Glutamatergic neuron (in vitro differentiated cells): Measurements from ENCODE around the gene LRP1. TPM values are rescaled to one million over a fixed set of nuclear protein-coding genes. Genes with fewer than 3 reads are reported as not detected.
A peak's percentile ranks its signal among the peaks of the same experiment; 100 is the strongest.

Experiments
- DNase-seq: peaks from one replicate; pipeline ENCODE4 v3.0.0; 2022
- H3K27ac Mint-ChIP-seq: one replicate; pipeline ENCODE4 v1.8.0; 2020; ENCODE audit warnings: mild to moderate bottlenecking, mixed read lengths, inconsistent platforms; ENCODE audit not compliant: unreplicated experiment
- H3K27me3 Mint-ChIP-seq: one replicate; pipeline ENCODE4 v1.8.0; 2020; ENCODE audit warnings: mild to moderate bottlenecking, moderate library complexity, mixed read lengths, inconsistent platforms; ENCODE audit not compliant: unreplicated experiment
- H3K36me3 Mint-ChIP-seq: one replicate; pipeline ENCODE4 v1.8.0; 2020; ENCODE audit warnings: mild to moderate bottlenecking, mixed read lengths, inconsistent platforms; ENCODE audit not compliant: unreplicated experiment
- H3K4me1 Mint-ChIP-seq: one replicate; pipeline ENCODE4 v1.8.0; 2020; ENCODE audit warnings: mild to moderate bottlenecking, low read depth, mixed read lengths, inconsistent platforms; ENCODE audit not compliant: unreplicated experiment
- H3K4me3 Mint-ChIP-seq: one replicate; pipeline ENCODE4 v1.8.0; 2020; ENCODE audit warnings: mild to moderate bottlenecking, mixed read lengths, inconsistent platforms; ENCODE audit not compliant: unreplicated experiment
- H3K9me3 Mint-ChIP-seq: one replicate; pipeline ENCODE4 v1.8.0; 2020; ENCODE audit warnings: mild to moderate bottlenecking, moderate library complexity, mixed read lengths, inconsistent platforms; ENCODE audit not compliant: unreplicated experiment
- CTCF ChIP-seq: fragments of 200-600 bp; sonication (generic); IDR thresholded peaks from one replicate; pipeline ENCODE4 v1.5.0; 2021; ENCODE audit not compliant: partially characterized antibody, unreplicated experiment
- total RNA-seq: library from RNA; stranded (reverse); fragmentation: NEBNext Ultra II Directional; extraction: Animal tissue kit (Norgen Biotek cat#: 25700); gene quantifications from one replicate; pipeline ENCODE4 v1.2.1, GENCODE V29; 2021; ENCODE audit not compliant: unreplicated experiment

Gene LRP1
- total RNA-seq, 1 donor from 2014 or later = 125 TPM

- peaks cover 27% of the 10 kb centered on the region for H3K4me1 Mint-ChIP-seq
- H3K27me3 Mint-ChIP-seq = peaks cover 30% of the 10 kb centered on the region
Measured at GRCh38 chr12:57229046-57229633, 100.9 kb downstream of the LRP1 start.

GRCh38 chr12:57229634-57230380, 101.5 kb downstream of the LRP1 start, which contains the start of gene SHMT2:
Gene SHMT2, plus strand, starts transcription at chr12:57229711. Its CDS starts 68 bp downstream, at chr12:57229779.
- Mint-ChIP-seq H3K4me1 (peaks cover 30% of the 10 kb centered on the region), H3K27ac (peak within 1 kb of the TSS; percentile 95), H3K4me3 (peak within 1 kb of the TSS; percentile 98), H3K36me3 (no peaks in the 10 kb centered on the region), H3K27me3 (peaks cover 31% of the 10 kb centered on the region), H3K9me3 (peaks cover 19% of the 10 kb centered on the region)
- TF ChIP-seq CTCF = no peak
- peak; percentile 94 for DNase-seq

More at GRCh38 chr12:57229046-57229633, 100.9 kb downstream of the LRP1 start:
- peak overlapping the region; percentile 98 for H3K4me3 Mint-ChIP-seq
- H3K9me3 Mint-ChIP-seq = peaks cover 16% of the 10 kb centered on the region
- H3K36me3 Mint-ChIP-seq = no peaks in the 10 kb centered on the region
- DNase-seq = no peak
- no peak for TF ChIP-seq CTCF
- peak overlapping the region; percentile 95 for H3K27ac Mint-ChIP-seq

- no peak for TF ChIP-seq CTCF
- Mint-ChIP-seq H3K9me3 (peaks cover 19% of the 10 kb centered on the region), H3K27me3 (peaks cover 34% of the 10 kb centered on the region), H3K36me3 (no peaks in the 10 kb centered on the region), H3K4me1 (peaks cover 30% of the 10 kb centered on the region), H3K27ac (peak overlapping the region; percentile 95), H3K4me3 (peak overlapping the region; percentile 98)
- no peak for DNase-seq
Measured at GRCh38 chr12:57230381-57231155, 102.3 kb downstream of the LRP1 start.

GRCh38 chr12:57231276-57232021, 103.2 kb downstream of the LRP1 start:
- Mint-ChIP-seq H3K4me1 (peaks cover 29% of the 10 kb centered on the region), H3K27me3 (peaks cover 34% of the 10 kb centered on the region), H3K4me3 (peak overlapping the region; percentile 98), H3K36me3 (no peaks in the 10 kb centered on the region), H3K27ac (no peak overlapping the region), H3K9me3 (peaks cover 22% of the 10 kb centered on the region)
- no peak for DNase-seq
- no peak for TF ChIP-seq CTCF
